Articular chondrocyte of knee joint (primary cell): ENCODE measurements around the gene CYREN. TPM values are rescaled to one million over a fixed set of nuclear protein-coding genes. Genes with fewer than 3 reads are reported as not detected.

Experiments
- small RNA-seq: library from RNA; depleted of rRNA; stranded (forward); fragments of <200 nt; gene quantifications from one replicate; pipeline ENCODE3, GENCODE V24; 2012
- total RNA-seq: library from RNA; depleted of rRNA; stranded (reverse); fragments of >200 nt; gene quantifications from 2 replicates; pipeline ENCODE4 v1.2.3, GENCODE V29; 2012

CYREN gene
- 40.8 and 41.2 TPM in 2 replicates for total RNA-seq

GRCh38 chr7:135170274-135170997, at the start of gene CYREN:
Gene CYREN (minus strand): TSS chr7:135170707. CDS start chr7:135168922, 1,785 bp downstream.

GRCh38 chr7:135211179-135211945, 40.9 kb upstream of the CYREN start, which contains the start of gene WDR91:
Gene WDR91 (minus strand): TSS chr7:135211526. CDS start chr7:135211502, 24 bp downstream.

GRCh38 chr7:135147899-135148721, 22.4 kb downstream of the CYREN start, which contains the start of gene TMEM140:
Gene TMEM140 (plus strand): TSS chr7:135148072. CDS start chr7:135164442, 16,370 bp downstream.

Small RNA genes within 50 kb of the gene (small RNA-seq; reads per million reads assigned to genes)
- 2.4 reads per million, percentile 77 among the genes with 10 or more reads in this experiment for gene MIR6509

Other genes with a start within 250 kb of the CYREN start
- 1.8 TPM in 2 replicates for gene AGBL3, start 184.2 kb downstream of the CYREN start, total RNA-seq
- gene TMEM140, start 22.6 kb downstream of the CYREN start, total RNA-seq: 12.0 and 18.5 TPM in 2 replicates
- gene WDR91, start 40.8 kb upstream of the CYREN start, total RNA-seq: 8.0 and 10.1 TPM in 2 replicates
- gene STRA8, start 63.1 kb upstream of the CYREN start, total RNA-seq: not detected in 2 replicates